ENCODE measurements around the gene ADTRP. TPM values are rescaled to one million over a fixed set of nuclear protein-coding genes. Genes with fewer than 3 reads are reported as not detected.

Gene ADTRP
- total and polyA plus RNA-seq, 10 donors: 1.00 to 7.4 (median 2.0) TPM

GRCh38 chr6:11718463-11718862 lies 60.1 kb downstream of the ADTRP start:
- H3K4me3 ChIP-seq: no peak overlapping the region
- H3K27me3 ChIP-seq (replicated peaks in 1 of 7): no peaks in the 10 kb centered on the region
- no peak overlapping the region for H3K27ac ChIP-seq
- intact Hi-C loops (cut with DNase I; ENCODE audit: low total_unique reads): no loop called here
- no peaks in the 10 kb centered on the region for H3K36me3 ChIP-seq
- no peak for DNase-seq
- no peaks in the 10 kb centered on the region for H3K9me3 ChIP-seq
- TF ChIP-seq CTCF (IDR thresholded peaks at IDR 0.05 in 8 of 11, conservative IDR thresholded peaks at IDR 0.05 in 3 of 11) (no peak), POLR2AphosphoS5 (IDR thresholded peaks at IDR 0.05) (no peak), POLR2A (IDR thresholded peaks at IDR 0.05) (no peak)
- H3K4me1 ChIP-seq: peaks cover 0 to 13% (median 4%) of the 10 kb centered on the region in 6 donors

- Histone ChIP-seq H3K27ac (no peak overlapping the region), H3K4me3 (no peak overlapping the region), H3K36me3 (no peaks in the 10 kb centered on the region), H3K27me3 (replicated peaks in 1 of 7) (no peaks in the 10 kb centered on the region), H3K4me1 (peaks cover 0 to 17% (median 4%) of the 10 kb centered on the region in 6 donors), H3K9me3 (no peaks in the 10 kb centered on the region)
- intact Hi-C loops (cut with DNase I; ENCODE audit: low total_unique reads): no loop called here
- WGBS, 5 donors: 94 to 100% (median 97%) methylated on average over 1 of the region's 1 CpG
- no peak for TF ChIP-seq CTCF (IDR thresholded peaks at IDR 0.05 in 8 of 11, conservative IDR thresholded peaks at IDR 0.05 in 3 of 11)
- TF ChIP-seq POLR2A (IDR thresholded peaks at IDR 0.05): no peak
- no peak for TF ChIP-seq POLR2AphosphoS5 (IDR thresholded peaks at IDR 0.05)
- DNase-seq: no peak
Measured at GRCh38 chr6:11718031-11718430, 60.6 kb downstream of the ADTRP start.

- Histone ChIP-seq H3K9me3 (no peaks in the 10 kb centered on the region), H3K36me3 (no peaks in the 10 kb centered on the region), H3K27me3 (replicated peaks in 1 of 7) (no peaks in the 10 kb centered on the region), H3K27ac (peak overlapping the region in 4 of 8 donors; percentile 26 to 67 (median 44)), H3K4me1 (peaks cover 9 to 49% (median 25%) of the 10 kb centered on the region in 6 donors), H3K4me3 (no peak overlapping the region)
- TF ChIP-seq CTCF (IDR thresholded peaks at IDR 0.05 in 8 of 11, conservative IDR thresholded peaks at IDR 0.05 in 3 of 11) (no peak), POLR2AphosphoS5 (IDR thresholded peaks at IDR 0.05) (no peak), POLR2A (IDR thresholded peaks at IDR 0.05) (no peak)
- no peak for DNase-seq
- intact Hi-C loops (cut with DNase I; ENCODE audit: low total_unique reads): no loop called here
Measured at GRCh38 chr6:11714798-11715285, 63.8 kb downstream of the ADTRP start.

GRCh38 chr6:11714116-11714797 lies 64.3 kb downstream of the ADTRP start:
- WGBS, 5 donors: 33 to 39% (median 35%) methylated on average over 6 of the region's 6 CpGs
- Histone ChIP-seq H3K4me1 (peaks cover 9 to 53% (median 27%) of the 10 kb centered on the region in 6 donors), H3K9me3 (no peaks in the 10 kb centered on the region), H3K27me3 (replicated peaks in 1 of 7) (no peaks in the 10 kb centered on the region), H3K36me3 (no peaks in the 10 kb centered on the region), H3K27ac (peak overlapping the region in 5 of 8 donors; percentile 12 to 67 (median 26)), H3K4me3 (no peak overlapping the region)
- TF ChIP-seq POLR2A (IDR thresholded peaks at IDR 0.05): no peak
- no peak for TF ChIP-seq POLR2AphosphoS5 (IDR thresholded peaks at IDR 0.05)
- intact Hi-C loops (cut with DNase I; ENCODE audit: low total_unique reads): no loop called here
- DNase-seq: no peak
